ENCODE data around the gene UPK1A.
A peak's percentile ranks its signal among the peaks of the same experiment; 100 is the strongest.

DNA sequence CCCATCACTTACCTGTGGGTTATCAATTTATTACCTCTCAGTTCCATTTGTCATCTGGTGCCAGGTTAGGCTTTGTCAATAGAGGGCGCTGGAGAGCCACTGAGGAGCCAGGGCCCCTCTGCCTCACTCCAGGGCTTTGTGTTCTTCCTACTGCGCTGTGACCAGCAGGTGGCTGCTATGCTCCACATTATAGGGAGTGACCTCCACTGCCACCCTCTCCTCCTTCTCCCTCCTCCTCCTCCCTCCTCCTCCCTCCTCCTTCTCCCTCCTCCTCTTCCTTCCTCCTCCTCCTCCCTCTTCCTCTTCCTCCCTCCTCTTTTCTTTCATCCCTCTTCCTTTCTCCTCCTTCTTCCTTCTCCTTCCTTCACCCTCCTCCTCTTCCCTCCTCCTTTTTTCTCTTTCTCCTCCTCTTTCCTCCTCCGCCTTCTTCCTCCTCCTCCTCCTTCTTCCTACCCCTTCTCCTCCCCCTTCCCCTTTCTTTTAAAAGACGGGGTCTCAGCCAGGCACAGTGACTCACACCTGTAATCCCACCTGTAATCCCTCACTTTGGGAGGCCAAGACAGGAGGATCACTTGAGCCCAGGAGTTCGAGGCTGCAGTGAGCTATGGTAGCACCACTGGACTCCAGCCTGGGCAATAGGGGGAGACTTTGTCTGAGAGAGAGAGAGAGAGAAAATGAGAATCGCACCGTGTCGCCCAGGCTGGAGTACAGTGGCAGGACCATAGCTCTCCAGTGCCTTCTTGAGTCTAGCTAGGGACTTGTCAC is 27.7 kb downstream of the UPK1A start:
- no peak for TF ChIP-seq POLR2A (IDR thresholded peaks at IDR 0.05)
- TF ChIP-seq, protein P1, sequence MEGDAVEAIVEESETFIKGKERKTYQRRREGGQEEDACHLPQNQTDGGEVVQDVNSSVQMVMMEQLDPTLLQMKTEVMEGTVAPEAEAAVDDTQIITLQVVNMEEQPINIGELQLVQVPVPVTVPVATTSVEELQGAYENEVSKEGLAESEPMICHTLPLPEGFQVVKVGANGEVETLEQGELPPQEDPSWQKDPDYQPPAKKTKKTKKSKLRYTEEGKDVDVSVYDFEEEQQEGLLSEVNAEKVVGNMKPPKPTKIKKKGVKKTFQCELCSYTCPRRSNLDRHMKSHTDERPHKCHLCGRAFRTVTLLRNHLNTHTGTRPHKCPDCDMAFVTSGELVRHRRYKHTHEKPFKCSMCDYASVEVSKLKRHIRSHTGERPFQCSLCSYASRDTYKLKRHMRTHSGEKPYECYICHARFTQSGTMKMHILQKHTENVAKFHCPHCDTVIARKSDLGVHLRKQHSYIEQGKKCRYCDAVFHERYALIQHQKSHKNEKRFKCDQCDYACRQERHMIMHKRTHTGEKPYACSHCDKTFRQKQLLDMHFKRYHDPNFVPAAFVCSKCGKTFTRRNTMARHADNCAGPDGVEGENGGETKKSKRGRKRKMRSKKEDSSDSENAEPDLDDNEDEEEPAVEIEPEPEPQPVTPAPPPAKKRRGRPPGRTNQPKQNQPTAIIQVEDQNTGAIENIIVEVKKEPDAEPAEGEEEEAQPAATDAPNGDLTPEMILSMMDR (IDR thresholded peaks at IDR 0.05): peak in 2 of 3 donors; percentile 5 to 98
